Measurements from ENCODE around the gene CSAD.
"Not testable (repeated sequence)": the region's sequence is repeated elsewhere in the genome, so short reads cannot be mapped to it uniquely, and the experiment has no call there.

Gene CSAD

GRCh38 chr12:53120685-53121525 lies 59.8 kb downstream of the CSAD start:
- POLR2A ChIA-PET, result no interaction called here

GRCh38 chr12:53118751-53119300 lies 61.9 kb downstream of the CSAD start:
- no peak for DNase-seq (ENCODE audit: extremely low spot score)
- POLR2A ChIA-PET, result no interaction called here
- TF ChIP-seq LEF1 (IDR thresholded peaks at IDR 0.05; ENCODE audit: borderline replicate concordance) (no peak), ZNF384 (IDR thresholded peaks at IDR 0.05) (no peak), ELF4 (IDR thresholded peaks at IDR 0.05) (no peak), ARNT (IDR thresholded peaks at IDR 0.05) (no peak), HDGF (IDR thresholded peaks at IDR 0.05; ENCODE audit: borderline replicate concordance) (no peak), CTBP1 (IDR thresholded peaks at IDR 0.05; ENCODE audit: borderline replicate concordance) (no peak), BHLHE40 (IDR thresholded peaks at IDR 0.05; ENCODE audit: borderline replicate concordance) (no peak)
- CTCF ChIA-PET, result no interaction called here

More at GRCh38 chr12:53120685-53121525, 59.8 kb downstream of the CSAD start:
- CTCF ChIA-PET, result interaction anchor here (0.6 kb wide), 1 partner anchor 39 kb away, joined by 3 read pairs; no protein-coding TSS in a partner anchor
- DNase-seq (ENCODE audit: extremely low spot score), result no peak
- no peak for TF ChIP-seq ARNT (IDR thresholded peaks at IDR 0.05)
- no peak for TF ChIP-seq FOXM1 (IDR thresholded peaks at IDR 0.05; ENCODE audit: borderline replicate concordance)
- no peak for TF ChIP-seq FOXK2 (IDR thresholded peaks at IDR 0.05)
- no peak for TF ChIP-seq SP1 (IDR thresholded peaks at IDR 0.05)
- no peak for TF ChIP-seq ELF4 (IDR thresholded peaks at IDR 0.05)
- TF ChIP-seq SUZ12 (IDR thresholded peaks at IDR 0.05), result no peak
- TF ChIP-seq ZNF384 (IDR thresholded peaks at IDR 0.05), result no peak
- no peak for TF ChIP-seq LEF1 (IDR thresholded peaks at IDR 0.05; ENCODE audit: borderline replicate concordance)
- TF ChIP-seq L3MBTL2 (conservative IDR thresholded peaks at IDR 0.05), result no peak

GRCh38 chr12:53115891-53116648 lies 64.7 kb downstream of the CSAD start:
- no peak for TF ChIP-seq FOXA1 (IDR thresholded peaks at IDR 0.05)
- no peak for TF ChIP-seq BHLHE40 (IDR thresholded peaks at IDR 0.05; ENCODE audit: borderline replicate concordance)
- CTCF ChIA-PET, result no interaction called here
- DNase-seq (ENCODE audit: extremely low spot score), result no peak
- POLR2A ChIA-PET, result no interaction called here

GRCh38 chr12:53115112-53115890 lies 65.4 kb downstream of the CSAD start:
- TF ChIP-seq ARNT (IDR thresholded peaks at IDR 0.05) (no peak), ZNF384 (IDR thresholded peaks at IDR 0.05) (no peak), ELF4 (IDR thresholded peaks at IDR 0.05) (no peak)
- ChIA-PET POLR2A (no interaction called here), CTCF (no interaction called here)
- no peak for DNase-seq (ENCODE audit: extremely low spot score)

- TF ChIP-seq BHLHE40 (IDR thresholded peaks at IDR 0.05; ENCODE audit: borderline replicate concordance) (no peak), HDGF (IDR thresholded peaks at IDR 0.05; ENCODE audit: borderline replicate concordance) (no peak), TARDBP (IDR thresholded peaks at IDR 0.05) (no peak), SUZ12 (IDR thresholded peaks at IDR 0.05) (no peak), FOXM1 (IDR thresholded peaks at IDR 0.05; ENCODE audit: borderline replicate concordance) (no peak), FOXA1 (IDR thresholded peaks at IDR 0.05) (no peak), ARNT (IDR thresholded peaks at IDR 0.05) (no peak), PKNOX1 (IDR thresholded peaks at IDR 0.05) (no peak), LEF1 (IDR thresholded peaks at IDR 0.05; ENCODE audit: borderline replicate concordance) (no peak)
- no peak for DNase-seq (ENCODE audit: extremely low spot score)
- ChIA-PET CTCF (no interaction called here), POLR2A (no interaction called here)
Observed at GRCh38 chr12:53113951-53114350, 66.8 kb downstream of the CSAD start.

GRCh38 chr12:53113136-53113705 lies 67.5 kb downstream of the CSAD start:
- no peak for DNase-seq (ENCODE audit: extremely low spot score)
- ChIA-PET CTCF (no interaction called here), POLR2A (no interaction called here)
- no peak for TF ChIP-seq L3MBTL2 (conservative IDR thresholded peaks at IDR 0.05)
- no peak for TF ChIP-seq BHLHE40 (IDR thresholded peaks at IDR 0.05; ENCODE audit: borderline replicate concordance)
- no peak for TF ChIP-seq CTBP1 (IDR thresholded peaks at IDR 0.05; ENCODE audit: borderline replicate concordance)
- no peak for TF ChIP-seq SP1 (IDR thresholded peaks at IDR 0.05)
- no peak for TF ChIP-seq LEF1 (IDR thresholded peaks at IDR 0.05; ENCODE audit: borderline replicate concordance)
- no peak for TF ChIP-seq HDGF (IDR thresholded peaks at IDR 0.05; ENCODE audit: borderline replicate concordance)

- CTCF ChIA-PET; DNase-seq (ENCODE audit: extremely low spot score); POLR2A ChIA-PET: not testable (repeated sequence)
Observed at GRCh38 chr12:53112431-53112830, 68.3 kb downstream of the CSAD start.

All from HEK293T (cell line).